K562 (cell line): ENCODE data around the gene SUGP1. TPM values are rescaled to one million over a fixed set of nuclear protein-coding genes. Genes with fewer than 3 reads are reported as not detected.

Source experiments
- BRCA1 ChIP-seq, 2 experiments: fragments of 450-650 bp in 1 of 2; sonication (generic) in 1 of 2; formaldehyde crosslinking in 1 of 2; IDR thresholded peaks; 2 replicates each; pipeline versions ENCODE4 v1.5.0 to v1.6.1; 2017 to 2020; ENCODE audit warnings: mild to moderate bottlenecking in 1 of 2, missing genetic modification reagents in 1 of 2
- CUX1 ChIP-seq: fragments of 200-800 bp; sonication (Bioruptor generic); IDR thresholded peaks from 2 replicates; pipeline ENCODE4 v1.6.1; 2016; ENCODE audit warnings: missing genetic modification characterization, missing compliant biosample characterization
- ELK3 ChIP-seq: fragments of 450-650 bp; formaldehyde crosslinking; IDR thresholded peaks from 2 replicates; pipeline ENCODE4 v1.4.0; 2020; ENCODE audit warnings: mild to moderate bottlenecking
- GABPA ChIP-seq: fragments of 200-800 bp; sonication (Bioruptor generic); conservative IDR thresholded peaks from 2 replicates; pipeline ENCODE4 v1.6.1; 2016; ENCODE audit warnings: low read depth, missing genetic modification characterization, missing compliant biosample characterization
- GMEB1 ChIP-seq: fragments of 250-450 bp; sonication (Bioruptor Pico); IDR thresholded peaks from 2 replicates; pipeline ENCODE4 v1.4.0; 2020; ENCODE audit warnings: mild to moderate bottlenecking
- ILK ChIP-seq: fragments of 450-650 bp; IDR thresholded peaks from 2 replicates; pipeline ENCODE4 v1.6.1; 2016; ENCODE audit warnings: missing genetic modification characterization, low read depth, mild to moderate bottlenecking, missing compliant biosample characterization, moderate library complexity, borderline replicate concordance
- PRDM10 ChIP-seq: fragments of 450-650 bp; IDR thresholded peaks from 2 replicates; pipeline ENCODE4 v1.6.1; 2018; ENCODE audit not compliant: partially characterized antibody
- RCOR1 ChIP-seq, 2 experiments: IDR thresholded peaks; 2 replicates each; pipeline ENCODE4 v1.6.1; 2012; ENCODE audit warnings: low read depth in 2 of 2, low read length in 2 of 2, borderline replicate concordance in 1 of 2, improper control_type of control experiment in 1 of 2
- ZNF347 ChIP-seq: fragments of 450-650 bp; formaldehyde crosslinking; IDR thresholded peaks from 2 replicates; pipeline ENCODE4 v1.4.0; 2020; ENCODE audit warnings: low read depth, mild to moderate bottlenecking, moderate library complexity
- ZNF592 ChIP-seq: fragments of 450-650 bp; IDR thresholded peaks from 2 replicates; pipeline ENCODE4 v1.6.1; 2017; ENCODE audit warnings: antibody characterized with exemption, mild to moderate bottlenecking
- polyA plus RNA-seq, 8 experiments: library from polyadenylated mRNA; depleted of rRNA in 4 of 8; stranded (reverse) in 5 of 8; unstranded in 3 of 8; fragments of >200 nt; fragmentation: Nextera tagmentation in 2 of 8; fragmentation: Illumina TruSeq in 1 of 8; extraction: Ambion mirVana in 2 of 8; extraction: Trizol in 1 of 8; gene quantifications; 2 replicates each; pipeline versions ENCODE4 v1.2.1 to v1.2.3, GENCODE V29; 2011 to 2014; ENCODE audit warnings: inconsistent platforms in 1 of 8, missing spikeins in 1 of 8
- total RNA-seq, 7 experiments: library from RNA; depleted of rRNA in 6 of 7; stranded (reverse); fragments of >200 nt in 6 of 7; fragmentation: Illumina TruSeq in 2 of 7; extraction: Trizol in 2 of 7; gene quantifications; 2 replicates each; pipeline versions ENCODE4 v1.2.1 to v1.2.3, GENCODE V29; 2011 to 2021; ENCODE audit warnings: low replicate concordance in 1 of 7

Gene SUGP1
- total and polyA plus RNA-seq, 9 of the 15 experiments (the other 6 are each of a cell fraction or from before 2014, with no cell fraction given), result 1.0 to 53.3 (median 32.4) TPM

GRCh38 chr19:19297759-19298158 is 22.6 kb downstream of the SUGP1 start (continued):
- TF ChIP-seq BRCA1 (IDR thresholded peaks at IDR 0.05), result no peak
- no peak for TF ChIP-seq BRCA1 (CRISPR knock-in tag; IDR thresholded peaks at IDR 0.05)
- no peak for TF ChIP-seq ILK
- no peak for TF ChIP-seq CUX1 (CRISPR knock-in tag)
- TF ChIP-seq PRDM10, result no peak
- TF ChIP-seq GMEB1 (CRISPR knock-in tag), result no peak
- TF ChIP-seq ZNF592, result no peak
- no peak for TF ChIP-seq ZNF347 (CRISPR knock-in tag)
- no peak for TF ChIP-seq ELK3 (CRISPR knock-in tag)
- no peak for TF ChIP-seq GABPA (tag)
- TF ChIP-seq RCOR1 (IDR thresholded peaks at IDR 0.05; ENCODE audit: borderline replicate concordance in 1 of 2, low read depth in 2 of 2, low read length in 2 of 2), result no peak
- TF ChIP-seq, all 486 proteins: peak for 0
